Panc1 (cell line): ENCODE results near the gene C15orf39. TPM values are rescaled to one million over a fixed set of nuclear protein-coding genes. Genes with fewer than 3 reads are reported as not detected.

Experiments
- ATAC-seq: fragments of 200-7000 bp; cut with Tn5 transposase; 2 replicates; pipeline ENCODE4 v1.9.1; 2020; ENCODE audit warnings: mild to moderate bottlenecking, moderate library complexity
- BruUV-seq: library from RNA; stranded (reverse); fragments of 400-500 nt; replicated peaks from 2 replicates; lab custom pipeline; 2021; lab: Mats Ljungman, UMichigan
- CTCF ChIA-PET: fragments of 300-600 bp; sonication (Branson Sonifier 250); formaldehyde crosslinking; loops from one replicate; lab custom pipeline; 2022; ENCODE audit warnings: antibody characterized with exemption; lab: Charles Lee
- POLR2A ChIA-PET: fragments of 300-600 bp; sonication (Branson Sonifier 250); formaldehyde crosslinking; loops from one replicate; lab custom pipeline; 2022; ENCODE audit warnings: antibody characterized with exemption; lab: Charles Lee
- DNase-seq: peaks from one replicate; pipeline ENCODE4 v3.0.0-alpha.2; 2010; ENCODE audit warnings: low read depth, low spot score
- H3K27ac ChIP-seq: 2 replicates; pipeline ENCODE4 v1.5.1; 2011; ENCODE audit warnings: mild to moderate bottlenecking, low read length, inconsistent platforms
- H3K27me3 ChIP-seq: fragments of 200-500 bp; sonication (Bioruptor generic); 2 replicates; pipeline ENCODE4 v1.6.0; 2014; ENCODE audit warnings: low read length, inconsistent platforms; ENCODE audit not compliant: control insufficient read depth, insufficient read depth
- H3K36me3 ChIP-seq: fragments of 200-500 bp; sonication (Bioruptor generic); 2 replicates; pipeline ENCODE4 v1.5.1; 2014; ENCODE audit warnings: inconsistent platforms, mild to moderate bottlenecking, low read length, moderate library complexity; ENCODE audit not compliant: control insufficient read depth, insufficient read depth
- H3K4me1 ChIP-seq: 2 replicates; pipeline ENCODE4 v1.5.1; 2011; ENCODE audit warnings: inconsistent platforms, mild to moderate bottlenecking, low read length, moderate library complexity; ENCODE audit not compliant: control insufficient read depth, insufficient read depth
- H3K4me3 ChIP-seq, 2 experiments: 2 replicates each; pipeline ENCODE4 v1.5.1; 2011 to 2012; ENCODE audit warnings: low read depth in 2 of 2, low read length in 2 of 2, mild to moderate bottlenecking in 2 of 2, inconsistent platforms in 1 of 2, moderate library complexity in 1 of 2
- H3K9me3 ChIP-seq: fragments of 200-500 bp; sonication (Bioruptor generic); 2 replicates; pipeline ENCODE4 v1.5.1; 2014; ENCODE audit warnings: low read depth, mild to moderate bottlenecking, inconsistent platforms, low read length, moderate library complexity; ENCODE audit not compliant: control insufficient read depth, insufficient read depth
- POLR2AphosphoS5 ChIP-seq: IDR thresholded peaks from 2 replicates; pipeline ENCODE4 v1.6.1; 2012; ENCODE audit warnings: mild to moderate bottlenecking, low read depth, low read length, moderate library complexity
- SIN3A ChIP-seq: IDR thresholded peaks from 2 replicates; pipeline ENCODE4 v1.6.1; 2012; ENCODE audit warnings: low read depth, mild to moderate bottlenecking, low read length, moderate library complexity, borderline replicate concordance; ENCODE audit not compliant: insufficient read depth
- TCF7L2 ChIP-seq: IDR thresholded peaks from 2 replicates; pipeline ENCODE4 v1.6.1; 2011; ENCODE audit warnings: mild to moderate bottlenecking, low read depth, low read length, inconsistent platforms
- in situ Hi-C: cut with HindIII; loops from 2 replicates; pipeline ENCODE4 v1.10.0; 2016; ENCODE audit warnings: low sequenced_read_pairs, low pct_unique_long_range_greater_than_20kb
- intact Hi-C: fragments of 100-400 bp; cut with micrococcal nuclease; formaldehyde crosslinking; loops from one replicate; pipeline ENCODE4 v1.10.0; 2022; ENCODE audit not compliant: unreplicated experiment
- total RNA-seq: library from RNA; stranded (reverse); gene quantifications from one replicate; pipeline ENCODE4 v1.2.1, GENCODE V29; 2021; ENCODE audit not compliant: unreplicated experiment
- TF ChIP-seq, protein P1 (sequence below): fragments of 450-650 bp; IDR thresholded peaks from 2 replicates; pipeline ENCODE4 v1.5.1; 2017; ENCODE audit warnings: mild to moderate bottlenecking
- TF ChIP-seq, protein P2 (sequence below), 2 experiments: IDR thresholded peaks; 2 replicates each; pipeline ENCODE4 v1.6.1; 2011 to 2012; ENCODE audit warnings: low read depth in 2 of 2, control low read depth in 1 of 2, low read length in 1 of 2, mild to moderate bottlenecking in 1 of 2, moderate library complexity in 1 of 2; ENCODE audit not compliant: insufficient read depth in 1 of 2

C15orf39 gene
- total RNA-seq, 1 experiment from 2014 or later: 17.6 TPM

GRCh38 chr15:75200765-75201615, 692 bp upstream of the C15orf39 start:
- DNase-seq (no peak), ATAC-seq (no peak)
- Histone ChIP-seq H3K36me3 (no peaks in the 10 kb centered on the region; the same call in 1 of the 2 replicates), H3K9me3 (no peaks in the 10 kb centered on the region), H3K4me1 (peaks cover 43% of the 10 kb centered on the region), H3K27me3 (no peaks in the 10 kb centered on the region), H3K27ac (peak overlapping the region; percentile 63), H3K4me3 (peak overlapping the region; percentile 80 to 91)
- ChIA-PET POLR2A (interaction anchor here (0.6 kb wide), 1 partner anchor 157 kb away, joined by 6 read pairs; no protein-coding TSS in a partner anchor), CTCF (interaction anchor here (0.6 to 1.3 kb wide), 8 partner anchors 107 to 1280 kb away, joined by 3 to 8 read pairs (median 4); no protein-coding TSS in a partner anchor)
- TF ChIP-seq, protein P1, sequence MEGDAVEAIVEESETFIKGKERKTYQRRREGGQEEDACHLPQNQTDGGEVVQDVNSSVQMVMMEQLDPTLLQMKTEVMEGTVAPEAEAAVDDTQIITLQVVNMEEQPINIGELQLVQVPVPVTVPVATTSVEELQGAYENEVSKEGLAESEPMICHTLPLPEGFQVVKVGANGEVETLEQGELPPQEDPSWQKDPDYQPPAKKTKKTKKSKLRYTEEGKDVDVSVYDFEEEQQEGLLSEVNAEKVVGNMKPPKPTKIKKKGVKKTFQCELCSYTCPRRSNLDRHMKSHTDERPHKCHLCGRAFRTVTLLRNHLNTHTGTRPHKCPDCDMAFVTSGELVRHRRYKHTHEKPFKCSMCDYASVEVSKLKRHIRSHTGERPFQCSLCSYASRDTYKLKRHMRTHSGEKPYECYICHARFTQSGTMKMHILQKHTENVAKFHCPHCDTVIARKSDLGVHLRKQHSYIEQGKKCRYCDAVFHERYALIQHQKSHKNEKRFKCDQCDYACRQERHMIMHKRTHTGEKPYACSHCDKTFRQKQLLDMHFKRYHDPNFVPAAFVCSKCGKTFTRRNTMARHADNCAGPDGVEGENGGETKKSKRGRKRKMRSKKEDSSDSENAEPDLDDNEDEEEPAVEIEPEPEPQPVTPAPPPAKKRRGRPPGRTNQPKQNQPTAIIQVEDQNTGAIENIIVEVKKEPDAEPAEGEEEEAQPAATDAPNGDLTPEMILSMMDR: no peak
- no peak for TF ChIP-seq SIN3A
- TF ChIP-seq POLR2AphosphoS5: no peak
- TF ChIP-seq, protein P2, sequence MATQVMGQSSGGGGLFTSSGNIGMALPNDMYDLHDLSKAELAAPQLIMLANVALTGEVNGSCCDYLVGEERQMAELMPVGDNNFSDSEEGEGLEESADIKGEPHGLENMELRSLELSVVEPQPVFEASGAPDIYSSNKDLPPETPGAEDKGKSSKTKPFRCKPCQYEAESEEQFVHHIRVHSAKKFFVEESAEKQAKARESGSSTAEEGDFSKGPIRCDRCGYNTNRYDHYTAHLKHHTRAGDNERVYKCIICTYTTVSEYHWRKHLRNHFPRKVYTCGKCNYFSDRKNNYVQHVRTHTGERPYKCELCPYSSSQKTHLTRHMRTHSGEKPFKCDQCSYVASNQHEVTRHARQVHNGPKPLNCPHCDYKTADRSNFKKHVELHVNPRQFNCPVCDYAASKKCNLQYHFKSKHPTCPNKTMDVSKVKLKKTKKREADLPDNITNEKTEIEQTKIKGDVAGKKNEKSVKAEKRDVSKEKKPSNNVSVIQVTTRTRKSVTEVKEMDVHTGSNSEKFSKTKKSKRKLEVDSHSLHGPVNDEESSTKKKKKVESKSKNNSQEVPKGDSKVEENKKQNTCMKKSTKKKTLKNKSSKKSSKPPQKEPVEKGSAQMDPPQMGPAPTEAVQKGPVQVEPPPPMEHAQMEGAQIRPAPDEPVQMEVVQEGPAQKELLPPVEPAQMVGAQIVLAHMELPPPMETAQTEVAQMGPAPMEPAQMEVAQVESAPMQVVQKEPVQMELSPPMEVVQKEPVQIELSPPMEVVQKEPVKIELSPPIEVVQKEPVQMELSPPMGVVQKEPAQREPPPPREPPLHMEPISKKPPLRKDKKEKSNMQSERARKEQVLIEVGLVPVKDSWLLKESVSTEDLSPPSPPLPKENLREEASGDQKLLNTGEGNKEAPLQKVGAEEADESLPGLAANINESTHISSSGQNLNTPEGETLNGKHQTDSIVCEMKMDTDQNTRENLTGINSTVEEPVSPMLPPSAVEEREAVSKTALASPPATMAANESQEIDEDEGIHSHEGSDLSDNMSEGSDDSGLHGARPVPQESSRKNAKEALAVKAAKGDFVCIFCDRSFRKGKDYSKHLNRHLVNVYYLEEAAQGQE (IDR thresholded peaks at IDR 0.05; ENCODE audit: insufficient read depth in 1 of 2, low read depth in 2 of 2, low read length in 1 of 2): no peak
- no peak for TF ChIP-seq TCF7L2
- in situ Hi-C loops: no loop called here
- intact Hi-C loops: loop anchor here (5.0 kb wide), 1 partner anchor 244 kb away; the partner anchor contains the start of gene RPP25
- no TSS peak for BruUV-seq

GRCh38 chr15:75202251-75203016, 752 bp downstream of the C15orf39 start:
- TF ChIP-seq TCF7L2 (peak; percentile 73), SIN3A (0 out of 2 replicates have a peak, but pooled peaks have one; percentile 14), POLR2AphosphoS5 (no peak)
- TF ChIP-seq, protein P1: peak; percentile 31
- TF ChIP-seq, protein P2 (IDR thresholded peaks at IDR 0.05; ENCODE audit: insufficient read depth in 1 of 2, low read depth in 2 of 2, low read length in 1 of 2): no peak
- ATAC-seq (peak; percentile 64), DNase-seq (no peak)
- peak overlapping the region; percentile 80 to 91 for H3K4me3 ChIP-seq
- ChIA-PET CTCF (interaction anchor here (0.6 to 1.9 kb wide), 3 partner anchors 21 to 173 kb away, joined by 4 to 11 read pairs (median 4); no protein-coding TSS in a partner anchor), POLR2A (no interaction called here)
- no peaks in the 10 kb centered on the region for H3K9me3 ChIP-seq
- intact Hi-C loops: loop anchor here (5.0 kb wide), 1 partner anchor 245 kb away; the partner anchor contains the start of gene RPP25
- in situ Hi-C loops: no loop called here
- no peaks in the 10 kb centered on the region; the same call in 1 of the 2 replicates for H3K36me3 ChIP-seq
- peak overlapping the region; percentile 86 for H3K27ac ChIP-seq
- peaks cover 43% of the 10 kb centered on the region for H3K4me1 ChIP-seq
- BruUV-seq: no TSS peak
- no peaks in the 10 kb centered on the region for H3K27me3 ChIP-seq
